NCI-H345 treated with DMSO at 0.1 percent for 48 hours (cell line): ENCODE data around the gene CWC27.

ENCODE experiments used
- DNase-seq: peaks from one replicate; lab custom pipeline; 2025; ENCODE audit not compliant: unreplicated experiment; lab: John Stamatoyannopoulos, UW

Gene CWC27

GRCh38 chr5:65062469-65063083, 293.8 kb downstream of the CWC27 start:
- no peak for DNase-seq

- no peak for DNase-seq
These were observed 296.3 kb downstream of the CWC27 start for GRCh38 chr5:65065001-65065511.

- no peak for DNase-seq
These were observed 297.8 kb downstream of the CWC27 start for GRCh38 chr5:65066387-65067146.

- no peak for DNase-seq
These were observed 298.4 kb downstream of the CWC27 start for GRCh38 chr5:65067147-65067506.
